ENCODE measurements around the gene WASF2.

GRCh38 chr1:27464926-27465647 lies 24.9 kb downstream of the WASF2 start:
- TF ChIP-seq, protein P1, sequence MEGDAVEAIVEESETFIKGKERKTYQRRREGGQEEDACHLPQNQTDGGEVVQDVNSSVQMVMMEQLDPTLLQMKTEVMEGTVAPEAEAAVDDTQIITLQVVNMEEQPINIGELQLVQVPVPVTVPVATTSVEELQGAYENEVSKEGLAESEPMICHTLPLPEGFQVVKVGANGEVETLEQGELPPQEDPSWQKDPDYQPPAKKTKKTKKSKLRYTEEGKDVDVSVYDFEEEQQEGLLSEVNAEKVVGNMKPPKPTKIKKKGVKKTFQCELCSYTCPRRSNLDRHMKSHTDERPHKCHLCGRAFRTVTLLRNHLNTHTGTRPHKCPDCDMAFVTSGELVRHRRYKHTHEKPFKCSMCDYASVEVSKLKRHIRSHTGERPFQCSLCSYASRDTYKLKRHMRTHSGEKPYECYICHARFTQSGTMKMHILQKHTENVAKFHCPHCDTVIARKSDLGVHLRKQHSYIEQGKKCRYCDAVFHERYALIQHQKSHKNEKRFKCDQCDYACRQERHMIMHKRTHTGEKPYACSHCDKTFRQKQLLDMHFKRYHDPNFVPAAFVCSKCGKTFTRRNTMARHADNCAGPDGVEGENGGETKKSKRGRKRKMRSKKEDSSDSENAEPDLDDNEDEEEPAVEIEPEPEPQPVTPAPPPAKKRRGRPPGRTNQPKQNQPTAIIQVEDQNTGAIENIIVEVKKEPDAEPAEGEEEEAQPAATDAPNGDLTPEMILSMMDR (IDR thresholded peaks at IDR 0.05) = no peak
- TF ChIP-seq EZH2 (IDR thresholded peaks at IDR 0.05) = no peak

Data from neural progenitor cell (in vitro differentiated cells).